HepG2 (cell line): ENCODE data around the gene SLIT3. TPM values are rescaled to one million over a fixed set of nuclear protein-coding genes. Genes with fewer than 3 reads are reported as not detected.

ENCODE experiments used
- ATAC-seq: fragments of 200-7000 bp; cut with Tn5 transposase; 3 replicates; pipeline ENCODE4 v1.9.1; 2020; ENCODE audit warnings: mild to moderate bottlenecking, moderate library complexity
- BruUV-seq: library from RNA; stranded (reverse); fragments of 400-500 nt; replicated peaks from 2 replicates; lab custom pipeline; 2021; lab: Mats Ljungman, UMichigan
- CTCF ChIA-PET: fragments of 300-600 bp; formaldehyde crosslinking; extraction: SDS; loops from one replicate; lab custom pipeline; 2021; ENCODE audit warnings: low total read pairs, inconsistent platforms, low intra/inter-chr PET ratio; lab: Yijun Ruan, JAX
- POLR2A ChIA-PET: fragments of 350-600 bp; sonication (Branson Sonifier 250); formaldehyde crosslinking; loops from one replicate; lab custom pipeline; 2020; ENCODE audit warnings: antibody characterized with exemption, inconsistent platforms; lab: Yijun Ruan, JAX
- DNase-seq: peaks from one replicate; pipeline ENCODE4 v3.0.0-alpha.2; 2015; ENCODE audit warnings: low spot score
- FAIRE-seq: peaks from 3 replicates; lab custom pipeline; 2011; peaks lifted over from hg19 to GRCh38; lab: Jason Lieb, UNC
- H2AFZ ChIP-seq: one replicate; pipeline ENCODE4 v1.6.1; 2011; ENCODE audit warnings: low read length, inconsistent platforms
- H3K27ac ChIP-seq: fragments of 300-600 bp; 3 replicates; pipeline ENCODE4 v1.8.0; 2011; ENCODE audit warnings: mixed run types, mild to moderate bottlenecking, mixed read lengths, low read length, inconsistent platforms; ENCODE audit not compliant: insufficient read depth; ENCODE audit errors: extremely low read length
- H3K27me3 ChIP-seq, 2 experiments: fragments of 200-600 bp in 1 of 2; 2 replicates in 1 of 2; 3 replicates in 1 of 2; pipeline versions ENCODE4 v1.6.0 to v1.8.0; 2011; ENCODE audit warnings: low read length in 2 of 2, mild to moderate bottlenecking in 2 of 2, moderate library complexity in 2 of 2, inconsistent platforms in 1 of 2; ENCODE audit not compliant: insufficient read depth in 2 of 2, control insufficient read depth in 1 of 2
- H3K36me3 ChIP-seq, 2 experiments: fragments of 200-600 bp in 1 of 2; replicated peaks in 1 of 2; 2 replicates in 1 of 2; 3 replicates in 1 of 2; pipeline versions ENCODE4 v1.5.1 to v1.8.0; 2011; ENCODE audit warnings: low read length in 2 of 2, inconsistent platforms in 1 of 2; ENCODE audit not compliant: insufficient read depth in 2 of 2, control insufficient read depth in 1 of 2
- H3K4me1 ChIP-seq: 2 replicates; pipeline ENCODE4 v1.5.1; 2012; ENCODE audit warnings: low read length, inconsistent platforms; ENCODE audit not compliant: insufficient read depth
- H3K4me2 ChIP-seq: 2 replicates; pipeline ENCODE4 v1.6.0; 2011; ENCODE audit warnings: low read depth, low read length, inconsistent platforms
- H3K4me3 ChIP-seq, 3 experiments: fragments of 200-600 bp in 1 of 3; sonication (generic), shearing (Covaris generic) in 1 of 3; replicated peaks in 1 of 3; 2 replicates each; pipeline ENCODE4 v1.5.1; 2011 to 2016; ENCODE audit warnings: low read length in 3 of 3, inconsistent platforms in 2 of 3, low read depth in 2 of 3, mild to moderate bottlenecking in 2 of 3, control low read depth in 1 of 3, mixed read lengths in 1 of 3; ENCODE audit not compliant: insufficient read depth in 1 of 3
- H3K79me2 ChIP-seq: one replicate; pipeline ENCODE4 v1.6.1; 2011; ENCODE audit warnings: low read length, inconsistent platforms; ENCODE audit not compliant: insufficient read depth
- H3K9ac ChIP-seq: 2 replicates; pipeline ENCODE4 v1.6.0; 2011; ENCODE audit warnings: mild to moderate bottlenecking, low read depth, low read length, inconsistent platforms; ENCODE audit not compliant: insufficient read depth
- H3K9me3 ChIP-seq: 2 replicates; pipeline ENCODE4 v1.5.1; 2012; ENCODE audit warnings: mild to moderate bottlenecking, low read length
- H4K20me1 ChIP-seq: 2 replicates; pipeline ENCODE4 v1.6.0; 2011; ENCODE audit warnings: inconsistent platforms, mild to moderate bottlenecking, low read length, moderate library complexity; ENCODE audit not compliant: insufficient read depth
- ATF4 ChIP-seq, 2 experiments: fragments of 450-650 bp in 1 of 2; sonication (generic) in 1 of 2; formaldehyde crosslinking; IDR thresholded peaks; 2 replicates each; pipeline versions ENCODE4 v1.5.0 to v1.8.0; 2020 to 2022; ENCODE audit warnings: mild to moderate bottlenecking in 1 of 2, missing genetic modification reagents in 1 of 2
- EHMT2 ChIP-seq: fragments of 200-600 bp; sonication (generic); IDR thresholded peaks from 2 replicates; pipeline ENCODE4 v1.7.0; 2017; ENCODE audit warnings: antibody characterized with exemption, low read depth, low read length, borderline replicate concordance
- FOXC1 ChIP-seq: sonication (generic); formaldehyde crosslinking; IDR thresholded peaks from 2 replicates; pipeline ENCODE4 v1.8.0; 2022; ENCODE audit warnings: mild to moderate bottlenecking, missing genetic modification reagents, borderline replicate concordance
- PHF21A ChIP-seq: sonication (generic); formaldehyde crosslinking; IDR thresholded peaks from 2 replicates; pipeline ENCODE4 v1.5.0; 2020; ENCODE audit warnings: mild to moderate bottlenecking, missing genetic modification reagents
- SMAD1 ChIP-seq: sonication (generic); formaldehyde crosslinking; IDR thresholded peaks from 2 replicates; pipeline ENCODE4 v1.4.0; 2020; ENCODE audit warnings: missing genetic modification reagents, low read depth, mild to moderate bottlenecking, borderline replicate concordance
- UBTF ChIP-seq: sonication (generic); formaldehyde crosslinking; IDR thresholded peaks from 2 replicates; pipeline ENCODE4 v1.4.0; 2020; ENCODE audit warnings: mild to moderate bottlenecking, missing genetic modification reagents
- XBP1 ChIP-seq: sonication (generic); formaldehyde crosslinking; IDR thresholded peaks from 2 replicates; pipeline ENCODE4 v1.5.0; 2020; ENCODE audit warnings: missing genetic modification reagents
- ZBTB1 ChIP-seq: sonication (generic); formaldehyde crosslinking; IDR thresholded peaks from 2 replicates; pipeline ENCODE4 v1.4.0; 2020; ENCODE audit warnings: missing genetic modification reagents, borderline replicate concordance
- ZNF292 ChIP-seq: sonication (generic); formaldehyde crosslinking; IDR thresholded peaks from 2 replicates; pipeline ENCODE4 v1.8.1; 2022; ENCODE audit warnings: mild to moderate bottlenecking, low read depth, missing genetic modification reagents, borderline replicate concordance
- ZNF432 ChIP-seq: sonication (generic); formaldehyde crosslinking; IDR thresholded peaks from 2 replicates; pipeline ENCODE4 v1.5.0; 2020; ENCODE audit warnings: missing genetic modification reagents, mild to moderate bottlenecking, borderline replicate concordance
- ZNF543 ChIP-seq: sonication (generic); formaldehyde crosslinking; IDR thresholded peaks from 2 replicates; pipeline ENCODE4 v1.4.0; 2020; ENCODE audit warnings: mild to moderate bottlenecking, missing genetic modification reagents
- ZNF737 ChIP-seq: sonication (generic); formaldehyde crosslinking; IDR thresholded peaks from 2 replicates; pipeline ENCODE4 v1.5.0; 2020; ENCODE audit warnings: missing genetic modification reagents, mild to moderate bottlenecking, borderline replicate concordance
- ZNF878 ChIP-seq: sonication (generic); formaldehyde crosslinking; IDR thresholded peaks from 2 replicates; pipeline ENCODE4 v1.8.1; 2023; ENCODE audit warnings: mild to moderate bottlenecking, missing genetic modification reagents, moderate library complexity
- WGBS: methylation state at CpG from one replicate; pipeline ENCODE4 v1.1.6; 2017; ENCODE audit warnings: low lambda C conversion rate; 5-methylcytosine and 5-hydroxymethylcytosine counted together
- in situ Hi-C: cut with HindIII; loops from 2 replicates; pipeline ENCODE4 v1.10.0; 2017; ENCODE audit warnings: low pct_unique_long_range_greater_than_20kb; ENCODE audit not compliant: extremely low pct_ligation_motif_present
- intact Hi-C: fragments of 100-400 bp; cut with micrococcal nuclease; formaldehyde crosslinking; loops from one replicate; pipeline ENCODE4 v1.10.0; 2022; ENCODE audit not compliant: unreplicated experiment
- polyA plus RNA-seq, 8 experiments: library from polyadenylated mRNA; depleted of rRNA in 3 of 8; stranded (reverse) in 7 of 8; unstranded in 1 of 8; fragments of >200 nt; fragmentation: Illumina TruSeq in 4 of 8; extraction: Trizol in 4 of 8; gene quantifications; 2 replicates each; pipeline versions ENCODE4 v1.2.1 to v1.2.3, GENCODE V29; 2011 to 2016; ENCODE audit warnings: low read depth in 4 of 8, missing spikeins in 1 of 8, mixed read lengths in 1 of 8; ENCODE audit not compliant: insufficient read depth in 1 of 8
- total RNA-seq, 5 experiments: library from RNA; depleted of rRNA; stranded (reverse); fragments of >200 nt; fragmentation: Illumina TruSeq; extraction: Trizol; gene quantifications; 2 replicates each; pipeline ENCODE4 v1.2.3, GENCODE V29; 2016; ENCODE audit warnings: low read depth in 1 of 5
- TF ChIP-seq, protein P1 (sequence below): sonication (generic); formaldehyde crosslinking; IDR thresholded peaks from 2 replicates; pipeline ENCODE4 v1.4.0; 2020; ENCODE audit warnings: missing genetic modification reagents, borderline replicate concordance

SLIT3 gene
- total and polyA plus RNA-seq, 2 of the 13 experiments (the other 11 are each of a cell fraction or from before 2014, with no cell fraction given): not detected

- no TSS peak for BruUV-seq
- TF ChIP-seq ZNF292 (CRISPR knock-in tag): no peak
- TF ChIP-seq ZNF737 (CRISPR knock-in tag): no peak
- no peak for TF ChIP-seq UBTF (CRISPR knock-in tag)
- TF ChIP-seq XBP1 (CRISPR knock-in tag): no peak
- no peak for TF ChIP-seq FOXC1 (CRISPR knock-in tag)
- no peak for TF ChIP-seq EHMT2
- TF ChIP-seq SMAD1 (CRISPR knock-in tag): no peak
- TF ChIP-seq ZNF543 (CRISPR knock-in tag): no peak
- TF ChIP-seq, protein P1, sequence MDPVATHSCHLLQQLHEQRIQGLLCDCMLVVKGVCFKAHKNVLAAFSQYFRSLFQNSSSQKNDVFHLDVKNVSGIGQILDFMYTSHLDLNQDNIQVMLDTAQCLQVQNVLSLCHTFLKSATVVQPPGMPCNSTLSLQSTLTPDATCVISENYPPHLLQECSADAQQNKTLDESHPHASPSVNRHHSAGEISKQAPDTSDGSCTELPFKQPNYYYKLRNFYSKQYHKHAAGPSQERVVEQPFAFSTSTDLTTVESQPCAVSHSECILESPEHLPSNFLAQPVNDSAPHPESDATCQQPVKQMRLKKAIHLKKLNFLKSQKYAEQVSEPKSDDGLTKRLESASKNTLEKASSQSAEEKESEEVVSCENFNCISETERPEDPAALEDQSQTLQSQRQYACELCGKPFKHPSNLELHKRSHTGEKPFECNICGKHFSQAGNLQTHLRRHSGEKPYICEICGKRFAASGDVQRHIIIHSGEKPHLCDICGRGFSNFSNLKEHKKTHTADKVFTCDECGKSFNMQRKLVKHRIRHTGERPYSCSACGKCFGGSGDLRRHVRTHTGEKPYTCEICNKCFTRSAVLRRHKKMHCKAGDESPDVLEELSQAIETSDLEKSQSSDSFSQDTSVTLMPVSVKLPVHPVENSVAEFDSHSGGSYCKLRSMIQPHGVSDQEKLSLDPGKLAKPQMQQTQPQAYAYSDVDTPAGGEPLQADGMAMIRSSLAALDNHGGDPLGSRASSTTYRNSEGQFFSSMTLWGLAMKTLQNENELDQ (CRISPR knock-in tag): no peak
- no peak for TF ChIP-seq ZNF878 (CRISPR knock-in tag)
- TF ChIP-seq ATF4 (CRISPR knock-in tag; IDR thresholded peaks at IDR 0.05): no peak
- TF ChIP-seq ZBTB1: no peak
- TF ChIP-seq ZNF432: no peak
- TF ChIP-seq PHF21A (CRISPR knock-in tag): no peak
- CTCF ChIA-PET: no interaction called here
These were observed 271.2 kb downstream of the SLIT3 start for GRCh38 chr5:169029661-169030274.

More at GRCh38 chr5:169029661-169030274, 271.2 kb downstream of the SLIT3 start:
- H3K4me1 ChIP-seq: no peaks in the 10 kb centered on the region
- POLR2A ChIA-PET: no interaction called here
- no peak for FAIRE-seq
- no peak overlapping the region for H3K27ac ChIP-seq
- H3K79me2 ChIP-seq: no peaks in the 10 kb centered on the region
- in situ Hi-C loops: no loop called here
- no peak overlapping the region for H3K9ac ChIP-seq
- intact Hi-C loops: no loop called here
- H3K36me3 ChIP-seq: no peaks in the 10 kb centered on the region
- no peak for ATAC-seq
- H2AFZ ChIP-seq: no peak overlapping the region
- no peaks in the 10 kb centered on the region for H3K9me3 ChIP-seq
- peaks cover 0 to under 1% of the 10 kb centered on the region in 2 experiments; a peak in 1 of 5 replicates for H3K27me3 ChIP-seq
- 0% methylated on average over 1 of the region's 1 CpG for WGBS
- DNase-seq: no peak
- no peaks in the 10 kb centered on the region for H4K20me1 ChIP-seq
- H3K4me2 ChIP-seq: no peak overlapping the region
- H3K4me3 ChIP-seq: no peak overlapping the region
